Left ventricle myocardium inferior (tissue), 1 donor: ENCODE data around the gene MAP4K3. TPM values are rescaled to one million over a fixed set of nuclear protein-coding genes. Genes with fewer than 3 reads are reported as not detected.

ENCODE experiments used
- DNase-seq: peaks from one replicate; pipeline ENCODE4 v3.0.0-alpha.2; 2020
- H3K27ac ChIP-seq: fragments of 200-600 bp; replicated peaks from 2 replicates; pipeline ENCODE4 v1.8.0; 2021
- H3K27me3 ChIP-seq: fragments of 200-600 bp; 2 replicates; pipeline ENCODE4 v1.8.0; 2021; ENCODE audit warnings: low read depth
- H3K36me3 ChIP-seq: fragments of 200-600 bp; 2 replicates; pipeline ENCODE4 v1.8.0; 2021
- H3K4me1 ChIP-seq: fragments of 200-600 bp; 2 replicates; pipeline ENCODE4 v1.8.0; 2021
- H3K4me3 ChIP-seq: fragments of 200-600 bp; 2 replicates; pipeline ENCODE4 v1.8.0; 2021; ENCODE audit warnings: mild to moderate bottlenecking, moderate library complexity
- H3K9me3 ChIP-seq: fragments of 200-600 bp; replicated peaks from 2 replicates; pipeline ENCODE4 v1.8.0; 2021
- intact Hi-C: fragments of 100-400 bp; cut with micrococcal nuclease; formaldehyde crosslinking; loops from one replicate; pipeline ENCODE4 v1.11.0; 2022
- total RNA-seq: library from RNA; stranded (reverse); fragmentation: NEBNext Ultra II Directional; extraction: Animal tissue kit (Norgen Biotek cat#: 25700); gene quantifications from one replicate; pipeline ENCODE4 v1.2.1, GENCODE V29; 2021
- TF ChIP-seq, protein P1 (sequence below): fragments of 200-600 bp; IDR thresholded peaks from 2 replicates; pipeline ENCODE4 v1.8.0; 2021; ENCODE audit warnings: antibody characterized with exemption, mild to moderate bottlenecking, borderline replicate concordance
- donor health status: DM: no; HTN: yes; CAD: no; lungs with severe emphysema.

The MAP4K3 gene
- total RNA-seq, 1 donor from 2014 or later, result 37.1 TPM

DNA sequence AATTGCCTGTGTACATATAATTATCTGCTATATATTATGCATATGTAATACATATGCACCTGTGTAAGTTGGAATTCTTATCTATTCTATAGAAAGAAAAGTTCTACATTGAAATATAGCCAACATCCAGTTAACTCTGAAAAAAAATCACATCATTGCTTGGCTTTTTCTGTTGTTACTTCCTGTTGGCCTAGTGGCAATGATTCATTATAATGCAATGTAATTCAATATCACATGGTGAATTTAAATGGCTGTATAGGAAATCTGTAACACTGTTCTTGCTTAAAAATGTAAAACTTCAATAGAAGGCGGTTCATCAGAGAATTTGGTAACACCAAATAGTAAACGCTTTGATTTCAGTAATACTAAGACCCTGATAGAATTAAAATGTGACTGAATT lies 44.5 kb upstream of the MAP4K3 start:
- H3K4me1 ChIP-seq, result peaks cover 25% of the 10 kb centered on the region

DNA sequence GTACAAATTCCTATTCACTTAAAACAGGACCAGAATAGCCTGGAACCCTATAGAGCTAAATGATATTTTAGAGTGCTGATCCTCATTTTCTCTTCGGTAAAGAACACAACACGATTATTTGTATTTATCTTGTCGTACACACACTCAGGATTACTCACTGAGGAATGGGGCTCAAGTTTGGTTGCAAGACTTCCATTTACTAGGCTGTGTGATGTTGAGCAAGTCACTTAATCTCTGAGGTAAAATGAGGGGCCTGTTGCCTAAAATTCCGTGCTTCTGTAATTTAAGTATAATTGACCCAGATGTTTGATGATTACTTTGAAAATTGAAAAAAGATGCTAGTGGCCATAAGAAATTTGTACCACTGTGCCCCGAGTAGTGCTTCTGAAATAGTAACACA lies 42.6 kb upstream of the MAP4K3 start:
- TF ChIP-seq, protein P1, sequence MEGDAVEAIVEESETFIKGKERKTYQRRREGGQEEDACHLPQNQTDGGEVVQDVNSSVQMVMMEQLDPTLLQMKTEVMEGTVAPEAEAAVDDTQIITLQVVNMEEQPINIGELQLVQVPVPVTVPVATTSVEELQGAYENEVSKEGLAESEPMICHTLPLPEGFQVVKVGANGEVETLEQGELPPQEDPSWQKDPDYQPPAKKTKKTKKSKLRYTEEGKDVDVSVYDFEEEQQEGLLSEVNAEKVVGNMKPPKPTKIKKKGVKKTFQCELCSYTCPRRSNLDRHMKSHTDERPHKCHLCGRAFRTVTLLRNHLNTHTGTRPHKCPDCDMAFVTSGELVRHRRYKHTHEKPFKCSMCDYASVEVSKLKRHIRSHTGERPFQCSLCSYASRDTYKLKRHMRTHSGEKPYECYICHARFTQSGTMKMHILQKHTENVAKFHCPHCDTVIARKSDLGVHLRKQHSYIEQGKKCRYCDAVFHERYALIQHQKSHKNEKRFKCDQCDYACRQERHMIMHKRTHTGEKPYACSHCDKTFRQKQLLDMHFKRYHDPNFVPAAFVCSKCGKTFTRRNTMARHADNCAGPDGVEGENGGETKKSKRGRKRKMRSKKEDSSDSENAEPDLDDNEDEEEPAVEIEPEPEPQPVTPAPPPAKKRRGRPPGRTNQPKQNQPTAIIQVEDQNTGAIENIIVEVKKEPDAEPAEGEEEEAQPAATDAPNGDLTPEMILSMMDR, result no peak

More for the DNA sequence above, 44.5 kb upstream of the MAP4K3 start:
- no peak overlapping the region for H3K4me3 ChIP-seq
- TF ChIP-seq, protein P1, result no peak
- intact Hi-C loops, result no loop called here
- H3K36me3 ChIP-seq, result peaks cover 19% of the 10 kb centered on the region
- no peaks in the 10 kb centered on the region for H3K9me3 ChIP-seq
- no peak for DNase-seq
- H3K27ac ChIP-seq, result no peak overlapping the region
- no peaks in the 10 kb centered on the region for H3K27me3 ChIP-seq

GRCh38 chr2:39479053-39479670 lies 42.1 kb upstream of the MAP4K3 start:
- Histone ChIP-seq H3K4me1 (peaks cover 15% of the 10 kb centered on the region), H3K36me3 (peaks cover 26% of the 10 kb centered on the region), H3K27ac (no peak overlapping the region), H3K9me3 (no peaks in the 10 kb centered on the region), H3K4me3 (no peak overlapping the region), H3K27me3 (no peaks in the 10 kb centered on the region)
- no peak for DNase-seq
- TF ChIP-seq, protein P1, result no peak
- intact Hi-C loops, result no loop called here

More for the DNA sequence above, 42.6 kb upstream of the MAP4K3 start:
- H3K9me3 ChIP-seq, result no peaks in the 10 kb centered on the region
- no peak overlapping the region for H3K4me3 ChIP-seq
- intact Hi-C loops, result no loop called here
- no peak for DNase-seq
- H3K36me3 ChIP-seq, result peaks cover 26% of the 10 kb centered on the region
- H3K4me1 ChIP-seq, result peaks cover 21% of the 10 kb centered on the region
- no peaks in the 10 kb centered on the region for H3K27me3 ChIP-seq
- H3K27ac ChIP-seq, result no peak overlapping the region

DNA sequence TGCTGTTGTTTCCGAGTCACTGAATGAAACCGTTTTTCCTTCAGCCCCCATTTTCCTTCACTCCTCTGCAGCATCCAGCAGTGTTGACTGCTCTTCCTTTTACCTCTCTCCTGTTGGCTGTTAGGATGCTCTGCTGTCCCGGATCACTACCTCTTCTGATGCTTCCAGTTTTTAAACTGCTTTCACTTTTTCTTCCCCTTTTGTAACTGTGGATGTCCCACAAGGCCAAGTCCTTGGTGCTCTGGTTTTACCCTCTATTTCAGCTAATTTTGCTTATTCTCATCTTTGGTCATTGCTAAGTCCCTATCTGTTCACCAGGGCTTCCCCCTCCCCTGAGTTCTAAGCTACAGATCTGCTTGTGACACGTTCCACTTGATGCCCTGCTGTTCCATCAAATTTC lies 39.4 kb upstream of the MAP4K3 start:
- intact Hi-C loops, result no loop called here
- TF ChIP-seq, protein P1, result no peak
- Histone ChIP-seq H3K9me3 (no peaks in the 10 kb centered on the region), H3K27ac (no peak overlapping the region), H3K4me1 (no peaks in the 10 kb centered on the region), H3K4me3 (no peak overlapping the region), H3K27me3 (no peaks in the 10 kb centered on the region), H3K36me3 (peaks cover 26% of the 10 kb centered on the region)
- no peak for DNase-seq

DNA sequence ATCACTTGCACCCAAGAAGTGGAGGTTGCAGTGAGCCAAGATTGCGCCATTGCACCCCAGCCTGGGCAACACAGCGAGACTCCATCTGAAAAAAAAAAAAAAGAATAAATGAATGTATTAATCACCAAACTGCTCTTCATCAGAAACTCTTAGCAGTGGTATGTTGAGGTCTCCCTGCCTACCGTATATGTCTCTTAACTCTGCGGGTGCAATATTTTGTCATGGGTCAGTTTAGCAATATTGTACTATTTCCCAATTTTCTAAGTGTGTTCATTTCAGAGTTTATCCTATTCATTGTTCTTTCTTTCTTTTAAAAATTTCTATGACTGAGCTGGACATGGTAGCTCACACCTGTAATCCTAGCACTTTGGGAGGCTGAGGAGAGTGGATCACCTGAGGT lies 37.9 kb upstream of the MAP4K3 start:
- H3K4me1 ChIP-seq, result peaks cover 15% of the 10 kb centered on the region
- DNase-seq, result no peak
- peaks cover 26% of the 10 kb centered on the region for H3K36me3 ChIP-seq
- no peaks in the 10 kb centered on the region for H3K27me3 ChIP-seq
- no peaks in the 10 kb centered on the region for H3K9me3 ChIP-seq
- intact Hi-C loops, result no loop called here
- H3K27ac ChIP-seq, result no peak overlapping the region
- TF ChIP-seq, protein P1, result no peak
- H3K4me3 ChIP-seq, result no peak overlapping the region
